Left ventricle myocardium inferior (tissue), 1 donor: Measurements from ENCODE around the gene RNU6-7. TPM values are rescaled to one million over a fixed set of nuclear protein-coding genes. Genes with fewer than 3 reads are reported as not detected.

ENCODE experiments used
- DNase-seq: peaks from one replicate; pipeline ENCODE4 v3.0.0-alpha.2; 2020
- H3K27ac ChIP-seq: fragments of 200-600 bp; replicated peaks from 2 replicates; pipeline ENCODE4 v1.8.0; 2021
- H3K27me3 ChIP-seq: fragments of 200-600 bp; 2 replicates; pipeline ENCODE4 v1.8.0; 2021; ENCODE audit warnings: low read depth
- H3K36me3 ChIP-seq: fragments of 200-600 bp; 2 replicates; pipeline ENCODE4 v1.8.0; 2021
- H3K4me1 ChIP-seq: fragments of 200-600 bp; 2 replicates; pipeline ENCODE4 v1.8.0; 2021
- H3K4me3 ChIP-seq: fragments of 200-600 bp; 2 replicates; pipeline ENCODE4 v1.8.0; 2021; ENCODE audit warnings: mild to moderate bottlenecking, moderate library complexity
- H3K9me3 ChIP-seq: fragments of 200-600 bp; replicated peaks from 2 replicates; pipeline ENCODE4 v1.8.0; 2021
- intact Hi-C: fragments of 100-400 bp; cut with micrococcal nuclease; formaldehyde crosslinking; loops from one replicate; pipeline ENCODE4 v1.11.0; 2022
- long read RNA-seq: library from polyadenylated mRNA; unstranded; transcript quantifications from one replicate; pipeline ENCODE4 v2.0.0, GENCODE V29; 2021
- total RNA-seq: library from RNA; stranded (reverse); fragmentation: NEBNext Ultra II Directional; extraction: Animal tissue kit (Norgen Biotek cat#: 25700); gene quantifications from one replicate; pipeline ENCODE4 v1.2.1, GENCODE V29; 2021
- TF ChIP-seq, protein P1 (sequence below): fragments of 200-600 bp; IDR thresholded peaks from 2 replicates; pipeline ENCODE4 v1.8.0; 2021; ENCODE audit warnings: antibody characterized with exemption, mild to moderate bottlenecking, borderline replicate concordance
- donor health status: DM: no; HTN: yes; CAD: no; lungs with severe emphysema.

The RNU6-7 gene
- not detected for total RNA-seq
- long read RNA-seq: 0 reads

DNA sequence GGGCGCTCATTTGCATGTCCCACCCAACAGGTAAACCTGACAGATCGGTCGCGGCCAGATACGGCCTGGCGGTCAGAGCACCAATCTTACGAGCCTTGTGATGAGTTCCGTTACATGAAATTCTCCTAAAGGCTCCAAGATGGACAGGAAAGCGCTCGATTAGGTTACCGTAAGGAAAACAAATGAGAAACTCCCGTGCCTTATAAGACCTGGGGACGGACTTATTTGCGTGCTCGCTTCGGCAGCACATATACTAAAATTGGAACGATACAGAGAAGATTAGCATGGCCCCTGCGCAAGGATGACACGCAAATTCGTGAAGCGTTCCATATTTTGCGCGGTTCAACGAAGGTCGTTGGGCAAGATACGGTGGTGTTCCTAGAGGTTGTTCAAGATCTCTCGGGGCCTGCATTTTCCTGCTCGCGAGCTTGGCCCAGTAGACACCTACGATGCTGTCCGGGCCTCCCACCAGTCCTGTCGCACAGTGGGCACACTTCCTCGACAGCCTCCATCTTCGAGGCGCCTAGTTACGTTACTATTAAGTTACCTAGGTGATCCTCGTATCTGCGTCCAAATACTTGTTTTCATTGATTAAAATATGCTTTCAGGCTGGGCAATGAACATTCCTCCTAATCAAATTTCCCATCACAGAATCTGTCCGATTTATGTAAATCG is at the start of gene RNU6-7:
RNU6-7 (plus strand) TSS at position 230 of the 675 bp plus-strand sequence.
- H3K9me3 ChIP-seq: no peaks in the 10 kb centered on the region
- peak within 1 kb of the TSS; percentile 77 for H3K4me3 ChIP-seq
- TF ChIP-seq, protein P1, sequence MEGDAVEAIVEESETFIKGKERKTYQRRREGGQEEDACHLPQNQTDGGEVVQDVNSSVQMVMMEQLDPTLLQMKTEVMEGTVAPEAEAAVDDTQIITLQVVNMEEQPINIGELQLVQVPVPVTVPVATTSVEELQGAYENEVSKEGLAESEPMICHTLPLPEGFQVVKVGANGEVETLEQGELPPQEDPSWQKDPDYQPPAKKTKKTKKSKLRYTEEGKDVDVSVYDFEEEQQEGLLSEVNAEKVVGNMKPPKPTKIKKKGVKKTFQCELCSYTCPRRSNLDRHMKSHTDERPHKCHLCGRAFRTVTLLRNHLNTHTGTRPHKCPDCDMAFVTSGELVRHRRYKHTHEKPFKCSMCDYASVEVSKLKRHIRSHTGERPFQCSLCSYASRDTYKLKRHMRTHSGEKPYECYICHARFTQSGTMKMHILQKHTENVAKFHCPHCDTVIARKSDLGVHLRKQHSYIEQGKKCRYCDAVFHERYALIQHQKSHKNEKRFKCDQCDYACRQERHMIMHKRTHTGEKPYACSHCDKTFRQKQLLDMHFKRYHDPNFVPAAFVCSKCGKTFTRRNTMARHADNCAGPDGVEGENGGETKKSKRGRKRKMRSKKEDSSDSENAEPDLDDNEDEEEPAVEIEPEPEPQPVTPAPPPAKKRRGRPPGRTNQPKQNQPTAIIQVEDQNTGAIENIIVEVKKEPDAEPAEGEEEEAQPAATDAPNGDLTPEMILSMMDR: no peak
- peaks cover 42% of the 10 kb centered on the region for H3K4me1 ChIP-seq
- no peaks in the 10 kb centered on the region for H3K27me3 ChIP-seq
- intact Hi-C loops: loop anchor here (5.0 kb wide), 1 partner anchor 125 kb away; the partner anchor contains the start of gene ARHGAP5
- no peaks in the 10 kb centered on the region for H3K36me3 ChIP-seq
- H3K27ac ChIP-seq: peak within 1 kb of the TSS; percentile 90
- DNase-seq: peak; percentile 20

DNA sequence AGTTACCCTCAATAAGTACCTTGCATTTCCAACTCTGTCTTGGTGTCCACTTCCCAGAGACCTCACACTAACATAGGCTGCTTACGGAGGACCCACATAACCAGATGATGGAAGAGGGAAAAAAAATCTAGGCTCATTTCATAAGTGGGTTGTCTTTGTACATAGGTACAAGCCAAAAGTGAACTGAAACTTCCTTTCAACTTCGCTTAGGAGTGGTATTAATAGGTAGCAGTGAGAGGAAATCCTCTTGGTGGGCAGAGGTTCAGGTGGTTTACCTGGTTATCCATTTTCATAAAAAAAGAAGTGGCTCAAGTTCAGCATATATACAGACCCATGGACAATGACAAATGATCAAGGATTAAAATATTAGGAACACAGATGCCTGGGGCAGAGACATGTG is 35.8 kb upstream of the RNU6-7 start:
- no peaks in the 10 kb centered on the region for H3K27me3 ChIP-seq
- H3K4me1 ChIP-seq: no peaks in the 10 kb centered on the region
- H3K27ac ChIP-seq: no peak overlapping the region
- H3K4me3 ChIP-seq: no peak overlapping the region
- TF ChIP-seq, protein P1: no peak
- peaks cover 7% of the 10 kb centered on the region for H3K9me3 ChIP-seq
- H3K36me3 ChIP-seq: no peaks in the 10 kb centered on the region
- DNase-seq: no peak
- intact Hi-C loops: no loop called here

DNA sequence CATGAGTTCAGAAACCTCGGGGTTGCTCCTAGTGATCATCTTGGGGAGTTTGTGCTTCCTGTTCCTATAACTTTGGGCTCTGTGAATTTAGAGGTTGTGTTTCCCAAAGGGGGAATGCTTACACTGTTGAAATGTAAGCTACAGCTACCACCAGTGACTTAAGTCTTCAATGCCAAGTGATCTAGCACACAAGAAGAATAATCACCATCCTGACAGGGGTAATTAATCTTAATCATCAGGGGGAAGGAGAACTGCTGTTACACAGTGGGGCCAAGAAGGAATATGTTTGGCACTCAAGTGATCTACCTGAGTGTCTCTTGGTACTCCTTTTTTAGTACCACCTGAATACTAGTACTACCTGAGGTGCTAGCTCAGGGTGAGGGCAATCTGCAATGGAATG is 34.9 kb upstream of the RNU6-7 start:
- no peaks in the 10 kb centered on the region for H3K27me3 ChIP-seq
- no peaks in the 10 kb centered on the region for H3K4me1 ChIP-seq
- TF ChIP-seq, protein P1: no peak
- no peak overlapping the region for H3K4me3 ChIP-seq
- DNase-seq: no peak
- H3K36me3 ChIP-seq: no peaks in the 10 kb centered on the region
- H3K27ac ChIP-seq: no peak overlapping the region
- peaks cover 7% of the 10 kb centered on the region for H3K9me3 ChIP-seq
- intact Hi-C loops: no loop called here

DNA sequence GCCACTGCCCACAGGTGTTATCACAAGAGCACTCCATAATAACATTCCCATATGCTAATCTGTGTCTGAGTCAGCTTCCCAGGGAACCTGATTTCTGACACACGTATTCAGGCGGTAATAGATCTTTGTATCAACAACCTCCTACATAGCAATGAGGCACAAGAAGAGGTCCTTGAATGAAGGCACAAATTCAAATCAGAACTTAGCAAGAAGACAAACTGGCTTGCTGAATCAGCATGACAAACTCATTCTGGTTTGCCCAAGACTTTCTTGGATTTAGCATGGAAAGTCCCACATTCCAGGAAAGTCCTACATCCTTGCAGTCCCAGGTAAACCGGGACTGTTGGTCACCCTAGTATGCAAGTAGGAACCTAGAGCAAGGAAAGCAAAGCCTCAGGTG is 33.9 kb upstream of the RNU6-7 start:
- H3K27me3 ChIP-seq: no peaks in the 10 kb centered on the region
- intact Hi-C loops: no loop called here

DNA sequence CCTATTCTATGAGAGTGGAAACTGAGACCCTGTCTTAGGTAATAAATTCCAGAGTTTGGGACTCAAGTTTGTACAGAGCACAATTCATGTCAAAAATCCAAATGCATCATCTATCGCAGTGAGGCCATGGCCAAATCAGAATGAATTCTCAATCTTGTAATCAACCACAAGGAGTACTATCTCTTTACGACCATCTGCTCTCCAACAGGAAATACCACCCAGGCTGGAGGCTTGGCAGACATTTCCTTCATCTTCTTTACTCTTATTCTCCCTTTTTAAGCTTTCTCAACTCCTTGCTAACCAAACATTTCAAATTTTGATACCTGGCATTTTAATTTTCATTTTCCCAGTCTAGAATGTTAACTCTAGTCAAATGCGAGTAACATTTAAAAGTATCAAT is 32.7 kb upstream of the RNU6-7 start:
- Histone ChIP-seq H3K36me3 (no peaks in the 10 kb centered on the region), H3K27me3 (no peaks in the 10 kb centered on the region), H3K4me3 (no peak overlapping the region), H3K27ac (no peak overlapping the region), H3K9me3 (no peaks in the 10 kb centered on the region), H3K4me1 (no peaks in the 10 kb centered on the region)
- TF ChIP-seq, protein P1: no peak
- no peak for DNase-seq
- intact Hi-C loops: no loop called here

More for the DNA sequence above, 33.9 kb upstream of the RNU6-7 start:
- Histone ChIP-seq H3K9me3 (no peaks in the 10 kb centered on the region), H3K27ac (no peak overlapping the region), H3K4me3 (no peak overlapping the region), H3K36me3 (no peaks in the 10 kb centered on the region), H3K4me1 (no peaks in the 10 kb centered on the region)
- no peak for DNase-seq
- TF ChIP-seq, protein P1: no peak
